GM12873 (cell line): ENCODE measurements around the gene TTC31.

Source experiments
- CTCF ChIP-seq: IDR thresholded peaks from 2 replicates; pipeline ENCODE4 v1.5.1; 2012; ENCODE audit warnings: low read depth, mild to moderate bottlenecking, moderate library complexity, low read length, control low read depth; ENCODE audit not compliant: insufficient read depth; ENCODE audit errors: missing control alignments

The TTC31 gene

GRCh38 chr2:74461187-74462053, 21.5 kb upstream of the TTC31 start:
- TF ChIP-seq CTCF, result peak; percentile 40

- no peak for TF ChIP-seq CTCF
Observed at GRCh38 chr2:74462054-74462785, 20.7 kb upstream of the TTC31 start.

- no peak for TF ChIP-seq CTCF
Observed at GRCh38 chr2:74462786-74463105, 20.1 kb upstream of the TTC31 start.

GRCh38 chr2:74464406-74464805, 18.5 kb upstream of the TTC31 start:
- no peak for TF ChIP-seq CTCF

- TF ChIP-seq CTCF, result no peak
Observed at GRCh38 chr2:74471332-74472065, 11.4 kb upstream of the TTC31 start.

- no peak for TF ChIP-seq CTCF
Observed at GRCh38 chr2:74472086-74472944, 10.6 kb upstream of the TTC31 start, which contains the start of gene MRPL53. TSS of gene MRPL53 (minus strand) at chr2:74472680. CDS start at chr2:74472660, 20 bp downstream.

GRCh38 chr2:74472945-74473258, 10.0 kb upstream of the TTC31 start:
- no peak for TF ChIP-seq CTCF
